H1 (cell line): ENCODE measurements around the gene RNF224. TPM values are rescaled to one million over a fixed set of nuclear protein-coding genes. Genes with fewer than 3 reads are reported as not detected.

Experiments
- EZH2 ChIP-seq: fragments of 200-600 bp; sonication (generic); IDR thresholded peaks from 2 replicates; pipeline ENCODE4 v1.7.1; 2012; ENCODE audit warnings: low read depth, mild to moderate bottlenecking, moderate library complexity, low read length, inconsistent platforms; ENCODE audit not compliant: severe bottlenecking
- HDAC6 ChIP-seq: IDR thresholded peaks from one replicate; pipeline ENCODE4 v1.7.1; 2012; ENCODE audit warnings: low read depth, mild to moderate bottlenecking, inconsistent platforms, low read length, moderate library complexity
- MAFK ChIP-seq: IDR thresholded peaks from 2 replicates; pipeline ENCODE4 v1.6.1; 2012; ENCODE audit warnings: low read depth, mild to moderate bottlenecking, improper control_type of control experiment, low read length
- NANOG ChIP-seq: IDR thresholded peaks from 2 replicates; pipeline ENCODE4 v1.6.1; 2011; ENCODE audit warnings: low read length, low read depth, mild to moderate bottlenecking, inconsistent platforms; ENCODE audit not compliant: insufficient read depth, poor library complexity, severe bottlenecking
- POLR2A ChIP-seq, 2 experiments: IDR thresholded peaks; 1 replicate in 1 of 2; 2 replicates in 1 of 2; pipeline ENCODE4 v1.6.1; 2011; ENCODE audit warnings: low read depth in 2 of 2, low read length in 2 of 2, mild to moderate bottlenecking in 2 of 2; ENCODE audit errors: control extremely low read depth in 1 of 2
- SIN3A ChIP-seq, 2 experiments: IDR thresholded peaks in 1 of 2; conservative IDR thresholded peaks in 1 of 2; 2 replicates each; pipeline ENCODE4 v1.6.1; 2011 to 2012; ENCODE audit warnings: low read length in 2 of 2, improper control_type of control experiment in 1 of 2, low read depth in 1 of 2, mild to moderate bottlenecking in 1 of 2
- SP1 ChIP-seq: IDR thresholded peaks from 2 replicates; pipeline ENCODE4 v1.6.1; 2011; ENCODE audit warnings: low read depth, low read length
- SRF ChIP-seq: IDR thresholded peaks from 2 replicates; pipeline ENCODE4 v1.6.1; 2011; ENCODE audit warnings: mild to moderate bottlenecking, low read depth, low read length, moderate library complexity
- SUZ12 ChIP-seq: fragments of 200-600 bp; sonication (generic); IDR thresholded peaks from 2 replicates; pipeline ENCODE4 v1.6.1; 2012; ENCODE audit warnings: mild to moderate bottlenecking, inconsistent platforms, low read length, moderate library complexity, mixed read lengths
- polyA plus RNA-seq, 7 experiments: library from polyadenylated mRNA; depleted of rRNA in 3 of 7; stranded (reverse) in 5 of 7; unstranded in 2 of 7; fragments of >200 nt in 5 of 7; fragments of 200-250 nt in 2 of 7; gene quantifications; 1 replicate in 5 of 7; 2 replicates in 1 of 7; 4 replicates in 1 of 7; pipeline versions ENCODE4 v1.2.1 to v1.2.3, GENCODE V29; 2011 to 2013; ENCODE audit warnings: missing spikeins in 2 of 7, mixed read lengths in 2 of 7
- total RNA-seq: library from RNA; stranded (reverse); fragmentation: NEBNext Ultra II Directional; extraction: Animal tissue kit (Norgen Biotek cat#: 25700); gene quantifications from 2 replicates; pipeline ENCODE4 v1.2.1, GENCODE V29; 2021

Gene RNF224
- total and polyA plus RNA-seq, 2 of the 8 experiments (the other 6 are each of a cell fraction or from before 2014, with no cell fraction given), result 0.24 TPM; not detected in 1

DNA sequence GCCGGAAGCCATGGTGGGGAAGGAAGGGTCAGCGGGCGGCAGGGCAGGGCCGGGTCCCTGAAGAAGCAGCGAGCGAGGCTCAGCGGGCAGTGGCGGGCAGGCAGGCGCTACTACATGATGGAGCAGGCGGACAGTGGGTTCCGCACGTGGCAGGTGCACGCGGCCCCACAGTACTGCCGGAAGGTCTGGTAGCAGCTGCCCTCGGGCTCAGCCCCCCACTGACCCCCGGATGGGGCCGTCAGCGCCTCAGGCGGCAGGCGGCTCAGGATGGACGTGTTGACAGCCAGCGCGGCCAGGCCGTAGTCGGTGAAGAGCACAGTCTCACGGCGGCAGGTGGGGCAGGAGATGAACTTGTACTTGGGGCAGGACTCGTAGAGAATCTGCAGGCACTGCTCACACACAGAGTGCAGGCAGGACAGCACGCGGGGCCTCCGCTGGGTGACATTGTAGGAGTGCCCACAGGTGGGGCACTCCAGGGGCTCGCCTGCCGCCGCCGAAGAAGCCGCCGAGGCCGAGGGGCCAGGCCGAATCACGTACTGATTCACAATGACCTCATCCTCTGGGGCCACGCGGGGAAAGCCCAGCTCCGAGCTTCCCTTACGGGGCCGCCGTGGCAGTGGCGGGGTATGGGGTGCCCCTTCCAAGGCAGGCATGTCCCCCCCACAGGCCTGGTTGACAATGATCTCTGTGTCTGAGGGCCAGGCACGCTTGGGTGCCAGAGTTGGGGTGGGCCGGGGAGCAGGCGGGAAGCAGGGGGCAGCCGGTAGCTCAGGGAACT lies 6.8 kb upstream of the RNF224 start (continued):
- TF ChIP-seq SRF, result no peak
- no peak for TF ChIP-seq SUZ12
- TF ChIP-seq POLR2A (IDR thresholded peaks at IDR 0.05; ENCODE audit: control extremely low read depth in 1 of 2, low read depth in 2 of 2, low read length in 2 of 2), result no peak
- no peak for TF ChIP-seq EZH2
- no peak for TF ChIP-seq SP1
- no peak for TF ChIP-seq MAFK
- TF ChIP-seq HDAC6, result no peak
- TF ChIP-seq NANOG, result no peak
- TF ChIP-seq SIN3A (conservative IDR thresholded peaks at IDR 0.05 in 1 of 2, IDR thresholded peaks at IDR 0.05 in 1 of 2; ENCODE audit: low read depth in 1 of 2, low read length in 2 of 2), result no peak
